GM21381 (cell line): ENCODE results near the gene FHAD1.

ENCODE experiments used
- ATAC-seq: cut with Tn5 transposase; IDR thresholded peaks from one replicate; pipeline ENCODE4 v1.9.1; 2021; ENCODE audit warnings: mild to moderate bottlenecking, moderate library complexity; ENCODE audit not compliant: unreplicated experiment

Gene FHAD1

DNA sequence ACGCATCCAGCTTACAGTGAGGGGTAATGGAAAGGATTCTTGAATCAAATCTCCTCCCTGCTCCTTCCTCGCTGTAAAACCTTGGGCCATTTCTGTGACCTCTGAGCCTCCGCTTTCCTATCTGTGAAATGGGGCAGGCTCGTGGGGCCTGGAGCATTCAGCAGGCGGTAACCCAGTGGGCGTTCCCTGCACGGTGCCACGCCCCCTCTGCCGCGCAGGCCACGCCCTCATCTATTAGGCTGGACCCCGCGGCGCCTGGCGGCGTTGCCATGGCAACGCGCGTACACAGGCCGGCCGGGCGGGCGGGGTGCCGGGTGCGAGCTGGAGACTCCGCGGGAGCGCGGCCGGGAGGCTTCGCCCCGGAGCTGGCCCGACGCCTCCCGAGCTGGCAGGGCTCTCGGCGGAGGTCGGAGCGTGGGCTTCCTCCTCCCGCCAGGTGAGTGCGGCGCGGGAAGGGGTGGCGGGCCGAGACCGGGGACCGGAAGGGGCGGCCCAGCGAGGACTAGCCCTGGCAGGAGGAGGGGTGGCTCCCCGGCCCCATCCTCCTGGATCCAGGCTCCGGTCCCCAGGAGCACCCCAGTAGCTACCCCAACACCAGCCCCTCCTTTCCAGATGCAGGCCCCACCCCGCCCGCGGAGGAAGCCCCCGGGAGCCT is at the start of gene FHAD1:
FHAD1 (plus strand) TSS at position 264 of the 655 bp plus-strand sequence. CDS start 4,562 bp downstream, outside the sequence.
- ATAC-seq: peak; percentile 63

DNA sequence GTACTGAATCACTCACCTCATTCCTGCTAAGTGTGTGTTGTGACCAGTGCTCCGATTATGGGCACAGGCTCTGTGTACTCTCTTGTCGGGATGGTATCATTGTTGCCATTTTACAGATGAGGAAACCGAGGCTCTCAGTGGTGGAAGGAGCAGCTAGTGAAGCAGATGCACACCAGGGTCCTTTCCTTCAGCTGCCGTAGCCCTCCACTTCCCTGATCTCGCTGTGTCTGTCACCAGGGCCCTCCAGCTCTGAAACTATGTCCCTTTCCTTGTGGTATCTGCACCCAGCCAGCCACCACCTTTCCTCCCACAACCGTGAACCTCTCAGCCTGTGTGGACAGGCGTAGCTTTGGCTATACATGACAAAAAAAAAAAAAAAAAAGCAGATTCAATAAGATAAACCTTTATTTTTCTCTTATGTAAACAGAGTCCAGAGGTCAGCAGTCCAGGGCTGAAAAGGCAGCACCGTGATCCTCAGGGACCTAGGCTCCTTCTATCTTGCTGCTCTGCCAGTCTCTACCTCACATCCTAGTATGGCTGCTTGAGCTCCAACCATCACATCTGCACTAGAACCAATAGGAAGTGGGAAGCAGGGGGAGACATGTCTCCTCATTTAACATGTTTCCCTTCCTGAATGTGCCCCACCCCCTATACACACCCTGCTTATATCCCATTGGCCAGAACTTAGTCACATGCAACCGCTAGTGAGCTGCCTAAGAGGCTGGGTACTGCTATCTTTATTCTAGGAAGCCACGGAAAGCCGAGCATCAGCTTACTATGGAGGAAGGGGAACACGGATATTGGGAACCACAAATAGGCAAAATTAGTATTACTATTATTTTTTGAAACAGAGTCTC is 49.2 kb upstream of the FHAD1 start:
- no peak for ATAC-seq

GRCh38 chr1:15198684-15199083 is 48.3 kb upstream of the FHAD1 start:
- no peak for ATAC-seq

DNA sequence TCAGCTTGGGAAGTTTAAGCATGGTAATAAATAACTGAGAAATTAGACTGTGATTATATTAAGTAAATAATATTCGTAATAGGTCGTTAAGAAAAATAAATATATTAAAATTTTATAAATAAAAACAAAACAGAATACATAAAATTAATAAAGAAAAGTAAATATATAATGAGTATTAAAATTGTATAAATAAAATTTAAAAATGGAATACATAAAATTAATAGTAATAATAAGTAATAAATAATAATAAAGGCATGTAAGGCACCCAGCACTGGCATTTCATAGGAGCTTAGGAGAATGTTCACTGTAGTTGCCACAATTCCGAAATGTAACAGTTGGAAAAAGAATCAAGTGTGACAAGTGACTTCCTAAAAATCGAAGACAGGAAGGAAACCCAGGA is 45.8 kb upstream of the FHAD1 start:
- no peak for ATAC-seq

GRCh38 chr1:15201849-15202551 is 45.0 kb upstream of the FHAD1 start:
- no peak for ATAC-seq

- ATAC-seq: no peak
These were observed 42.1 kb upstream of the FHAD1 start for GRCh38 chr1:15204931-15205330.

DNA sequence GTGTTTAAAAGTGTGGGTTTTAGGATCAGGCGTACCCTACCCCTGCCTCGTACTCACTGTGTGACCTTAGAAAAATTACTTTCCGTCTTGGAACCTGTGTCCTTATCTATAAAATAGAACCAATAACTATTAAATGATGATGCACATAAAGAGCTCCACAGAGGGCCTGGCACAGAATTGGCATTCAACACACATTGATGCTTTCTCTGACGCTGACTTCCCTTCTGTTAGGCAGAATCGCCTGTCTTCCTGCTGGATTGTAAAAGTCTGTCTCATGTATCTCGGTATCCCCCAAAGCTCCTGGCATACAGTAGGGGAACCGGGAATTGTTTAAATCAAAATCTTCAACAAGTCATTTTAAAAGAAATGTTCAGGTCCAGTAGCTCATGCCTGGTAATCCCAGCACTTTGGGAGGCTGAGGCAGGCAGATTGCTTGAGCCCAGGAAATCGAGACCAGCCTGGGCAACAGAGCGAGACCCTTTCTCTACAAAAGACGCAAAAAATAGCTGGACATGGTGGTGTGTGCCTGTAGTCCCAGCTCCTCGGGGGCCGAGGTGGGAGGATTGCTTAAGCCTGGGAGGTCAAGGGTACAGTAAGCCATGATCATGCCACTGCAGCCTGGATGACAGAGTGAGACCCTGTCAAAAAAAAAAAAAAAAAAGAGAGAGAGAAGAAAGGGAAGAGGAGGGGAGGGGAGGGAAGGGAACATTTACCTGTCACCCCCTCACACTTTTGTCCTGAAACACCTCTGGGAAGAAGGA is 41.3 kb upstream of the FHAD1 start:
- no peak for ATAC-seq

GRCh38 chr1:15206418-15207030 is 40.5 kb upstream of the FHAD1 start:
- ATAC-seq: no peak

DNA sequence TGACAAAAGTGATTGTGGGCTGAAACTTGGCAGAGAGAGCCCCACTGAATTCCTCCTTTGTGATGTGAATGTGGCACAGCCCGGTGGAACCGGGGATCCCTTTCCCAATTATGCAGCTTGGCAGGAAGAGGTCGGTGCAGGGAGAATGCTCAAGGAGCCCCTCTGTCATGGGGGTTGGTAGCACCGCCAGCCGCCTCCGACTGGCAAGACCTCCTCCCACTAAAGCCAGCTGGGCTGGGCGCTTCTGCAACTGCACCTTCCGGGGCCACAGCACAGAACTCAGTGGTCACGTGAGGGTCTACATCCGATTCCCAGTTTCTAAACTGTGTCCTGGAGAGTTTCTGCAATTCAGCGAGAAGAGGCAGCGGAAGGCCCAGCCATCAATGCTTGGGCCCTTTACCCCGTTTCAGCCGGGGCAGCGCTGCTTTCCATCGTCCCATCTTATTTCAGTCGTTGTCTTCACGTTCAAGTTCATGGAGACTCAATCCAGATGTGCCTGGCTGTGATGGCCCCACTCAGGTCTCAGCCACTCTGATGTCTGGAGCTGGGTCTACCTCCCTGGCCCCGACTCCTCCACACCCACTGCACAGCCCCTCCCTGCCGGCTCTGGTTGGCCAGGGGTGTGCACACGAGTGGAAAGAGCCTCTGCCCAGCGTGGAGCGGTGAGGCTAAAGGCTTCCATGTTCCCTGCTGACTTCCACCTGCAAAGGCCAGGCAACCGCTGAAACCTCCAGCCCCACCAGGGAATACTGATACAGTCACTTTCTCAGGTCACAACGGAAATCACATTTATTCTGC is 39.8 kb upstream of the FHAD1 start:
- no peak for ATAC-seq

GRCh38 chr1:15207829-15208429 is 39.1 kb upstream of the FHAD1 start:
- no peak for ATAC-seq

DNA sequence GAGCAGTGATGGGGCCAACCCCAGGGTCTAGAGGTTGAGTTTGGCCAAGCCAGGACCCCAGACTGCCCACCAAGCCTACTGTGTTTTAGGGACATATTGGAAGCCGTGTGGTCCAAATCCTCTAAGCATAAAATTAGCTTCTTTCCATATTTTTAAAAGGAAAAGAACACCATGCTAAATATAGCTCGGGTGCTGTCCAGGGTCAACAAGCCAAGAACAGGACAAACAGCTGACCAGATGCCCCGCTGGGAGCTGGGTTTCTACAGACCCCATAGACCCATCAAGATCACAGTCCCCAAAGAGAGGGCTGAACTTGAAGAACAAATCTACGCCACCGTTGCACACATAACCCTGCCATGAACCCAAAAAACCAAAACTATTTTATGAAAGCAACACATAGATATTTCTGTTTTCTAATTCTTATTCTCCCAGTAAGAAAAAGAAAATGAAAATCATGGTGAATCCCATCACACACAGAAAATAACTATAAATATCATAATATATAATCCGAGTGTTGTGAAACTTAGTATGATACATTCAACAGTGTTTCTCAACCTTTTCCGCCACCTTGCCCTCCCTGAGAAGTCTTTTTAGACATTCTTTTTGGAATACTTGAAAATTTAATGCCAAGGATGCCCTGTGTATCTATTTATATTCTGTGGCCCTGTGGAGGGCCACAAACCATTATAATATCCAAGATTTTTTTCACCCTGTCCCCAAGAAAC is 36.2 kb upstream of the FHAD1 start:
- no peak for ATAC-seq

DNA sequence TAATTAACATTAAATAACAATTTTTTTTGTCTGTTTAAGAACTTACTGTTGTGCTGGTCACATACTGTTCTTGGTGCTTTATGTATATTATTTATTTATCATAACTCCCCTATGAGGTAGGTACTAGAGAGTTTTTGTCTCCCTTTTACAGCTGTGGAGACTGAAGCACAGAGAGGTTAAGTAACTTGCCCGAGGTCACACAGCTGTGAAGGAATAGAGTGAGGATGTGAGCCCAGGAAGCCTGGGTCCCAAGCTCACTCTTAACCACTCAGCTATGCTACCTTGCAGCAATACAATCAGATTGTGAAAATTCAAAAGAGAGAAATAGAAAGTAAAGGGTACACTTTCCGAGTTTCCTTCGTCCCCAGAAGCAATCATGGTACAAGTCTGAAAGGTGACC is 35.6 kb upstream of the FHAD1 start:
- no peak for ATAC-seq

DNA sequence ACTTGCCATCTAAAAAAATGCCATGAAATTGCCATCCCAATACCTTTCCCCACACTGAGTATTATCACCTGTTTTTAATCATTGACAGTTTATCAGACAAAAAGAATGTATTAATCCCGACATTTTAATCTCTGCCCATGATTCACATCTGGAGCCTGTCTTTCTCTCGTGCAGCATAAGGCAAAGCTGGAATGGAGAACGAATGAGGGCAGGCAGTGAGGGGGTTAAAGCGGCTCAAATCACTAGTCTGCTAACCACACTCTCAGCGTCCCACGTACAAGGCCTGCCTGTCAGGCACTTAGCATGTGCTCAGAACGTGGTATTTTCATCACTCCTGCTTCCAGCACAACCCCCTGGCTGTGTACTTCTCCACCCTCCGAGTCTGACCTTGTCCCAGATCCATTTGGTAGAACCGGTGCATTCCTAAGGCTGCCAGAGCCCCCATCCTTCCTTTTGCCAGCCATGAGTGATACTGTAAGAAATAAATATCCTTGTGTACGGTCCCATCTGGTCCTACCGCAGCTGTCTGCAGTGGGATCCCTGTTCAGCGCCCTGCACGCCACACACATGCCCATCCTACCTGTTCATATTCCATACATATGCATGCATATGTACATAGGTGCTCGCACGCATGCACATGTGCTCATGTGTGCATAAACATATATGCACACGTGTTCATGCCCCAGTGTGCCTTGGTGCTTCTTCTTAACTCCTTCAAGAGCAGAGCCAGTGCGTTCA is 34.6 kb upstream of the FHAD1 start:
- ATAC-seq: no peak

DNA sequence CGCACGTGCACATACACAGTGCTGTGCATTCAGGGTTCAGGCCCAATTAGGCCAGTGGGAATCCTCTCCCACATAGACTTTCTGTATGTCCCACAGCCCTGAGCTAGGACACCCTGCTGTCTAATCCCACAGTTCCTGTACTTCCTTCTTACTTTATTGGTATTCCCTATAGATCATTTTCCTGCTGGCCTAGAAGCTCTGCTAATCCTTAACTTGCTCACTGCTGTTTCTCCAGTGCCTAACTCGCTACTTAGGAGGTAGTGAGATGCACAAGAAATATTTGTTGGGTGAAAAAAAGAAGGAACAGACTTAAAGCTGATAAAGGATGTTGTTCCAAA is 34.1 kb upstream of the FHAD1 start:
- ATAC-seq: no peak

- ATAC-seq: no peak
These were observed 33.6 kb upstream of the FHAD1 start for GRCh38 chr1:15213341-15213821.

DNA sequence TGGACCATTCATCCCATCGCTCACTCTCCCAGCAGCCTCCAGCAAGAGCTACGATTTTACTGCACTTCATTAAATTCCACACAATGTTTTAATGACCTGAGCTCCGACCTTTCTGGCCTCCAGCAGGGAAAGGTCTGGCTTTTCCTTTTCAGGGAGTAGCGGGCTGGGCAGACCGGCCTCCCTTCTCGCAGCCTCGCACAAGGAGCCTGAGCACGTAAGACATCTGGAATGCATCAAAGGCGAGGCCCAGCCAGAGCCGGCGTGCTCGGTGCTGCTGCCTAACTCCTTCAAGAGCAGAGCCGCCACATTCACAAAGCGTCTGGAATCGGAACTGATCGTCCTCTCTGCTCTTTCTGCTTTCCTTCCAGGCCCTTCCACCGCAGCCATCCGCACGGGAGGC is 32.5 kb upstream of the FHAD1 start:
- ATAC-seq: no peak

DNA sequence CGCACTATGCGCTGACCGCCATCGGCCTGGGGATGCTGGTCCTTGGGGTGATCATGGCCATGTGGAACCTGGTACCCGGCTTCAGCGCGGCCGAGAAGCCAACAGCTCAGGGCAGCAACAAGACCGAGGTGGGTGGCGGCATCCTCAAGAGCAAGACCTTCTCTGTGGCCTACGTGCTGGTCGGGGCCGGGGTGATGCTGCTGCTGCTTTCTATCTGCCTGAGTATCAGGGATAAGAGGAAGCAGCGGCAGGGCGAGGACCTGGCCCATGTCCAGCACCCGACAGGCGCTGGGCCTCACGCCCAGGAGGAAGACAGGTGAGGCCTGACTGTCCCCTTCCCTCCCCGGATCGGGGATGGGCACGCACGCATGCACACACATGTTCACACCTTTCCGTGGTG is 31.9 kb upstream of the FHAD1 start:
- no peak for ATAC-seq

GRCh38 chr1:15217654-15218053 is 29.4 kb upstream of the FHAD1 start:
- no peak for ATAC-seq
